22Rv1 (cell line): ENCODE measurements around the gene LYPD8.
"Not testable (repeated sequence)": the region's sequence is repeated elsewhere in the genome, so short reads cannot be mapped to it uniquely, and the experiment has no call there.

ENCODE experiments used
- ZFX ChIP-seq: fragments of 450-650 bp; IDR thresholded peaks from 2 replicates; pipeline ENCODE4 v1.6.1; 2017; ENCODE audit warnings: antibody characterized with exemption, borderline replicate concordance
- TF ChIP-seq, protein P1 (sequence below): fragments of 450-650 bp; IDR thresholded peaks from 2 replicates; pipeline ENCODE4 v1.5.1; 2017; ENCODE audit warnings: mild to moderate bottlenecking

- TF ChIP-seq, protein P1, sequence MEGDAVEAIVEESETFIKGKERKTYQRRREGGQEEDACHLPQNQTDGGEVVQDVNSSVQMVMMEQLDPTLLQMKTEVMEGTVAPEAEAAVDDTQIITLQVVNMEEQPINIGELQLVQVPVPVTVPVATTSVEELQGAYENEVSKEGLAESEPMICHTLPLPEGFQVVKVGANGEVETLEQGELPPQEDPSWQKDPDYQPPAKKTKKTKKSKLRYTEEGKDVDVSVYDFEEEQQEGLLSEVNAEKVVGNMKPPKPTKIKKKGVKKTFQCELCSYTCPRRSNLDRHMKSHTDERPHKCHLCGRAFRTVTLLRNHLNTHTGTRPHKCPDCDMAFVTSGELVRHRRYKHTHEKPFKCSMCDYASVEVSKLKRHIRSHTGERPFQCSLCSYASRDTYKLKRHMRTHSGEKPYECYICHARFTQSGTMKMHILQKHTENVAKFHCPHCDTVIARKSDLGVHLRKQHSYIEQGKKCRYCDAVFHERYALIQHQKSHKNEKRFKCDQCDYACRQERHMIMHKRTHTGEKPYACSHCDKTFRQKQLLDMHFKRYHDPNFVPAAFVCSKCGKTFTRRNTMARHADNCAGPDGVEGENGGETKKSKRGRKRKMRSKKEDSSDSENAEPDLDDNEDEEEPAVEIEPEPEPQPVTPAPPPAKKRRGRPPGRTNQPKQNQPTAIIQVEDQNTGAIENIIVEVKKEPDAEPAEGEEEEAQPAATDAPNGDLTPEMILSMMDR = not testable (repeated sequence)
- not testable (repeated sequence) for TF ChIP-seq ZFX
Measured at GRCh38 chr1:248789337-248789736, 33.8 kb upstream of the LYPD8 start.
